Suppressor macrophage treated with lipopolysaccharide for 1 hour (primary cell): ENCODE data around the gene NPFFR2.
"Not testable (repeated sequence)": the region's sequence is repeated elsewhere in the genome, so short reads cannot be mapped to it uniquely, and the experiment has no call there.

ENCODE experiments used
- DNase-seq, 3 donors: peaks; one replicate each; pipeline ENCODE4 v3.0.0-alpha.2; 2020 to 2022

NPFFR2 gene

DNA sequence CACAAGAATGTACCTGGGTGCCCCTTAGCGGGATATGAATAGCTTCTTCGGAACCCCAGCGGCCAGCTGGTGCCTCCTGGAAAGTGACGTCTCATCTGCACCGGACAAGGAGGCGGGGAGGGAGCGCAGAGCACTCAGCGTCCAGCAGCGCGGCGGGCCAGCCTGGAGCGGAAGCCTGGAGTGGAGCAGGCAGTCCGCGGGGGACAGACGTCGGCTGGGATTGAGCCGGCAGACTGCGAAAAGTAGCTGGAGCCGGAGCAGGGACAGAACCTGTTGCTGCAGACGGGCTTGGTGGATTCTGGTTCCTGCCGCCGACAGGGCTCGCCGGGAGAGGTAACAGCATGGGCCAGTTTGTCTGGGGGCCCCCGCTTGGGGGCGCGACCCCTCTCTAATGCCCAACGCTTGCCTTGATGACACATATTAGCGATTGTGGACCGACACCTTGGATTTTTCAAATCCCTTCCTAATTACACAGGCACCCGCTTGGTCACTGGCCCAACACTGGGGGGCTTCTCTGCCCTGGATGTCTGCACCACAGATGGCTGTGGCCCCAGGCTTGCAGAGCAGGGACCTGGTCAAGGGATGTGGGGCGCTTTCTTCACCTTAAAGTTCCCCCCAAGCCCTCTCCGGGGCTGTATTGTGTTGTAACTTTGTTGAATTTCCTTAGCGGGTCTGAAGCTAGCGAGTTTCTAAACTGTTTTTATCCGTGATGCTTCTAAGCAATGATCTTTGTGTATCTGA lies at the start of gene NPFFR2:
Gene NPFFR2, plus strand, starts transcription at position 133 of the 741 bp plus-strand sequence. CDS start 96,592 bp downstream, outside the sequence.
- DNase-seq: no peak

DNA sequence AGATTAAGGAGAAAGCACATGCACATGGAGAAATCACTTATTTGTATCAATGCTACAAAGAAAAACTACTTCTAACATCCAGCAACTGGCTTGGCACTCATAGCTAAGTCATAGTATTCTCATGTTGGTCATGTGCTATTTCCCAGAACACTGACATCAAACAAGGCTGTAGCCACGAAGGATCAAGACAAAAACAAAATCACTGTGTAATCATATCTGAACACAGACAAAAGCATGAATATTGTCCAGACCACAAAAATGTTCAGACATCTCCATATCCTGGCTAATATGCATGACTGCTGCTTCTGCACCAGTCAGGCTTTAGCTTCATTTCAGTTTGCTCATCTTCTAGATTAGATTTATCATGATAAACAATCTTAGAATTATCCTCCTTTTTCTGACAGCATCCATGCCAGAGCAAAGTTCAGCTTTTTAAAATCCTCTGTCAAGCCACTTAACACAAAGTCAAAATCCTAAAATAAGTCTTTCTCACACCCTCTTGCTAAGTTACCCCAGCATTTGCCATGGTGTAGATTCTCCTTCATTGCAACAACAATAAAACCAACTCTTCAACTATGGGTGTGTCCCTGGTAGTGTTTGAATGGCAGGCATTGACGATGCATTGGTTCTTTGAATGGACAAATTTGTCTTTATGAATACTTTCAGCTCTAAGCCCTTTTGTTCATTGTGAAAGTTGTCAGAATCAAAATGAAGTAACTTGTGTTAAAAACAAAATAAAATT lies 39.1 kb upstream of the NPFFR2 start:
- no peak for DNase-seq

DNA sequence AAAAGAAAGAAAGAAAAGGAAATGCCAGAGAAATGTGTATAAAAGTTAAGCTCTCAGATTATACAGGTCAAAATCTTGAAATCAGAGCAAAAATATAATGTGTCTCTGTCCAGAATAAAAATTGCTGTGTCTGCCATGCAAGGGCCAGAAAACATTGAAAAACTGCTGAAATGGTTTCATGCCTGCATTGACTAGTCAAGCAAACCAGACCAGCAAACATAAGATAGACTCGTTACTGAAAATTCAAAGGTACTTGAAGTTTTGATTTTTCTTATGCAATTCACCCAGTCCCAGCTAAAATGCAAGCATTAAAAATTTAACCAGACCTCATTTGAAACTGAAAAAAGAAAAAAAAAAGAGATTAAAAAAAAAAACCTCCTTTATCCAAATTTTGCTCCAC lies 37.2 kb upstream of the NPFFR2 start:
- no peak for DNase-seq

DNA sequence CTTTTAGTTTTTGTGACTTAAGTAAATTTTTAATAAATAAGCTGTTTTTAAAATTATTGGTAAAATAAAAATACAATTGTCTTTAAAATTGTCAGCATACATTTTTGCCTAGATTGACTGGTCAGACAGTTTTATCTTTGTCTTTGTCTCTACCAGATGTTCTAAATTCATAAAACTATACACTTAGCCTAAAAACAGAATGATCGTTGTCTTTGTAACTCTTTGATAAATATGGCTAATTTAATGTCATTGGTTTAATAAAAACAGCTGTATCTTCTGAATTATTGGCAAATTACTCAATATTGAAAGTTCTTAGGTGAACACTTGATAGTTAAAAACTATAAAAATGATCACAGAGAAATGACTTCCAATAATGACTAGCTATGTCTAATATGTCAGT lies 36.5 kb upstream of the NPFFR2 start:
- no peak for DNase-seq

DNA sequence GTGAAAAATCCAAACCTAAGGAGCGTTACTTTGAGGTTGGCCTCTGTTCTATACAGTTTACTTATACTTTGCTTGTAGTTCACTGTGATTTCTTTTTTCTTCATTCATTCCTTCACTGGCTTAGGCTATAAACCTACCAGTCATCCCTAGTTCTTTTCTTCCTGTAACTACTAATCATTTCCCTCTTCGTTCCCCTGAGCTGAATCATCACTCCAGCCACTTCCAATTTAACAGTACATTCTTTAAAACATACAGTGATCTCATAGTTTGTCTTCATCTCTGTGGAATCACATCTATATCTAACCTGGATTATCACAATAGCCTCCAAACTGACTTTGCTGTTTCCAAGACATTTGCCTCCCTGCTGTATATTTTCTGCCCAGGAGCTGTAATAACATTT lies 25.2 kb upstream of the NPFFR2 start:
- DNase-seq: no peak

DNA sequence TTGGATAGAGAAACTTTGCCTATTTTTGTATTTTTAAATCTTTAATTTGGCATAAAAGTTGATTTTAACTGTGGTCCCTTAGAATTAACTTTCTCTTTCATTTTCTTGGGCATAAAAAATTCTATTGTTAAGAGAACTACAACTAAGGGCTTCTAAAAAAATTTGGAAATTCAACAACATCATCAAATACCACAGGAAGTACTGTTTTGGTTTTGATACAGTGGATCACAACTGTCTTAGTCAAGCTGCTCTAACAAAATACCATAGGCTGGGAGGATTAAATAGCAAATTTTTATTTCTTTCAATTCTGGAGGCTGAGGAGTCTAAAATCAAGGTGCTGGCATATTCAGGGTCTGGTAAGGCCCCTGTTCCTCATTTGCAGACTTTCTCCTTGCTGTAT lies 19.9 kb upstream of the NPFFR2 start:
- DNase-seq: no peak

DNA sequence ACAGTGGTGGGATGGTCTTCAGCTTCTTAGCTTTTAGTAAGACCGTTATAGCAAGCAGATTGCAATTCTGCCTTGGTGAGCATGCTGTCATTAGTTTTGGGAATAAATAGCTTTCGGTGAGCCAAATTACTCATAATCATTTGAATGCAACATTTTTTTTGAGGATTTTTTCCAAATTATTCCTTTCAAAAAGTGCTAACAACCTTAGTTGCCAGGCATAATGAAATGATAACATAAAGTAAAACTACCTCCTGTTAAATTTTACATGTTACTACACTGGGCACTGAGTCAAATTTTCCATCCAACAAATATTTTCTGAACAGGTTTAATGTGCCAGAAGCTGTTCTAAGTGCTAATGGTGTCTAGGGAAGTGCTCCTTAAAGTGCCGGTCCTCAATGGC lies 15.8 kb upstream of the NPFFR2 start:
- no peak for DNase-seq

DNA sequence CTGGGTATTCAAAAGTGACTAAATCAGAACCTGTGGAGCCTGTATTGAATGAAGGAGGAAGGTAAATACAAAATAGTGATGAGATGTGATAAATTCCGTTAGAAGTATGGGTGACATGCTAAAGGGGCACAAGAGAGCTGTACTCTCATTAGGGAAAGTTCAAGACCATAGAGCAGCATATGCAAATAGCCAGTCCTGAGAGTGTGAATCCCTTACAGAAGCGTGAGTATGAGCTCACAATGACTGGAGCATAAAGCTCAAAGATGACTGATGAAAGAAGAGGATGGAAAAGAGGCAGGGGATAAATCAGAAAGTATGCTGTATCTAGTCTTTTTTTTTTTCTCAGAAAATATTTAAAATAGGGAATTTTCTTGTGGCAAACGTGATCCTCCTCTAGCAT lies 12.1 kb upstream of the NPFFR2 start:
- DNase-seq: no peak

DNA sequence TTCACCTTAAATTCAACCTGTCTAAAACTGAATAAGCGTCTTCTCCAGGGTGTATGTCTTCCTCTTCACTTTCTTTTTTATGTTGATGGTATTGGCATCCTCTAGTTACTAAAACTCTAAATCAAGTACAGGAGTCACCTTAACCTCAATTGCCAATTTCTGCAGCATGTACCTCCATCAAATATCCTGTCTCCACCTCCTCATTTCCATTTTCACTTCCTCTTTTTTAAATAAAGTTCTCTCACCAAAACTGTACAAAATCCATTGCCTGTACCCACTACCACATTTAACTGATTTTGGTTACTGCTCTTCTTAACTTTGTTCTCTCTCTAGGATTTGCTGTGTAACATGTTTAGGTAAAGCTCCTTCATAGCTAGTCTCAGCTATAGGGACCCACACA lies 9.2 kb upstream of the NPFFR2 start:
- no peak for DNase-seq

DNA sequence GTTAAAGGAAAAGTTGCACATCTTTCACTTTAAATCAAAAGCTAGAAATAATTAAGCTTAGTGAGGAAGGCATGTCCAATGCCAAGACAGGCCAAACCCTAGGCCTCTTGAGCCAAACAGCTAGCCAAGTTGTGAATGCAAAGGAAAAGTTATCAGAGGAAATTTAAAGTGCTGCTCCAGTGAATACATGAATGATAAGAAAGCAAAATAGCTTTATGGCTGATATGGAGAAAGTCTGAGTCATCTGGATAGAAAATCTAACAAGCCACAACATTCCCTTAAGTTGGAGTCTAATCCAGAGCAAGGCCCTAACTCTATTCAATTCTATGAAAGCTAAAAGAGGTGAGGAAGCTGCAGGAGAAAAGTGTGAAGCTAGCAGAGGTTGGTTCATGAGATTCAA lies 23.8 kb downstream of the NPFFR2 start:
- DNase-seq: no peak

DNA sequence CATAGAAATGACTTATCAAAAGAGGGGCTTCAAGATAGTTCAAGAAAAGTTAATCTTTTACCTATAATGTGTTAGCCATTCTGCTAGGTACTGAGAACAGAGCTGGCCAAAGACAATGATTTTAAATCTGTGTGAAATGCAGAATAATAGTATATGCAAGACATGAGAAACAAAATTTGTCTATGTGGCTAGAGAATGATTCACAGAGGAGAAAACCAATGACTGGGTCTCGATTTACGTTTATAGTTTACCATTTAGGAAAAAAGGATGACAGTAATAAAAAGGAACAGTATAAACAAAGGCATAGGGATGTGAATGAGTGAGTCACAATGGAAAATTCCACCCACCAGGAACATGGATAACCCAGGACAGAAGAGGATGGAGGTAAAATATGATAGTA lies 31.9 kb downstream of the NPFFR2 start:
- DNase-seq: no peak

DNA sequence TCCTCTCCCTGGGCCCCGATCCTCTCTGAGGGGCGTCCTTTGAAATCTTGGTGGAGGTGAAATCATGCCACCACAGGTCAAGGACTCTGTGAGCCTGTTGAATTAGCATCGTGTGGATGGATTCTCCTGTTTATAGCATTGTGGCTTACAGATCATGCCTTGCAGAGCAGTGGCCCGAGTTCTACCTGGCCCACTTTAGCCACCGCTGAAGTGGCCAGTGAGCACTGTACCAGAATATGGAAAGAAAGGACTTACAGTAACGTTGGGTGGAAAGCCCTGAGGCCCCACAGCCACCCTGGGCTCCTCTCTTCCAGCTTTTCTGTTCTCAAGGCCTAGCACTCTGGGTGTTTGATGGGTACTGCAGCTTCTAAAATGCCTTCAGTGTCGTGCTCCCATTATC lies 35.3 kb downstream of the NPFFR2 start:
- DNase-seq: no peak

DNA sequence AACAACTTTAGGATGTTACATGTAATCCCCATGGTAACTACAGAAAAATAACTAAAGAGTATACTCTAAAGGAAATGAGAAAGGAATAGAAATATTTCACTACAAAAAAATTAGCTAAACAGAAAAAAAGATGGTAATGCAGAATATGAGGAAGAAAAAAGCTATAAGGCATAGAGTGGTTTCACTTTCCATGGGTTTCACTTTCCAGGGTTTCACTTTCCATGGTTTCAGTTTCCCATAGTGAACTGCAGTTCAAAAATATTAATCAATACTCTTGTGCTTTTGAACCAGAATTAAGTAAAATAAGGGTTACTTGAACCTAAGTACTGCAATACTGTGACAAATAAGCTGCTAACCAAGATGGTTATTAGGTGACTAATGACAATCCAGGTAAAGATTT lies 42.0 kb downstream of the NPFFR2 start:
- DNase-seq: peak in 1 of 3 donors; percentile 19

DNA sequence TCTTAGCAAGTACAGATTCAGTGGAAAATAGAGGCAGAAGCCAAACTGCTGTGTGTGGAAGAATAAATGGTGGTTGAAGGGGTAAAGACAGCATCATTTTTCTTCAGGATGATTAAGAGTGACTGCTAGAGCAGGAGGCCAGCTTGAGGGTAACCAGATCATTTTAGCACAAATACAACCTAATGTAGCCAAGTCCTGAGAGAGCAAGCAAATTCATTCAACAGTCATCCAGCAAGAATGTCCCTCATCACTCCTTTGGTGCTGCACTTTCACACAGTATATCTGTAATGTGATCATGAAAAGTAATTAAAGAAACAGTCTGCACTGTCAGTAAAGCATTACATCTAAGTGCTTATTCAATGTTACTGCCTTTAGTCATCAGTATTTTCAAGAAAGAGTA lies 44.8 kb downstream of the NPFFR2 start:
- DNase-seq: no peak

DNA sequence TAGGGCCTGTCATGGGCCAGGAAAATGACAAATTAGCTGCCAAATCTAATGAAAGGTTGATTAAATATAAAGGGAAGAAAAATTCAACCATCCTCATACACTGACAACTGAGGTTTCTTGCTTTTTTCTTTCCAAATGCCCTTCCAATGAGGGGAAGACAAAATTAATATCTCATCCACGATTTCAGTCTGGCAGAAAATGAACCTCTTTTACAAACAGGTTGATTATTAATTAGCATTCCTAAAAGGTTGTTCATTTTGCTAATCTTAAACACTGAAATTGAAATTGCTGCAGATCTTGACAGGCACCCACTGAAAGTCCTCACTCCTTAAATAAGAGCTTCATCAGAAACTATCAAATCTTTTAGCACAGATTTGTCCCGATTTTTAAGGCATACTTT lies 45.5 kb downstream of the NPFFR2 start:
- DNase-seq: no peak

DNA sequence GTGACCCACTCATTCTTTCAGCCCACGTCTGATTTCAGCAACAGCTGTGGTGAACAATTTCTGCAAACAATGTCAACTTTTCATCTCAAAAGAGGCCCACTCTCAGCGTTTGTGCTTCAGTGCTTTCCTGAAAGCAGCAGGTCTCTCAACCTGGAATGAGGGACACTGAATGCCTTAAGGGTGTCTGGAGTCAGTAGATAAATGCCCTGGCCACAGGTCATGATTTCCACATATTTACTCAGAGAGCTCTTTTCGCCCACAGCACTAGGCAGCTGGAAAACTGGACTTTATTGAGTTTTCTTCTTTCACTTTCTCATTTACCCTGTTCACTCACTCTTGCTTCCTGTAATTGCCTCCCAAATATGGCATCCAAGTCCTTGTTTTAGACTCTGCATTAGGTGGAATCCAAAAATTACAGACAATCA lies 52.8 kb downstream of the NPFFR2 start:
- no peak for DNase-seq

DNA sequence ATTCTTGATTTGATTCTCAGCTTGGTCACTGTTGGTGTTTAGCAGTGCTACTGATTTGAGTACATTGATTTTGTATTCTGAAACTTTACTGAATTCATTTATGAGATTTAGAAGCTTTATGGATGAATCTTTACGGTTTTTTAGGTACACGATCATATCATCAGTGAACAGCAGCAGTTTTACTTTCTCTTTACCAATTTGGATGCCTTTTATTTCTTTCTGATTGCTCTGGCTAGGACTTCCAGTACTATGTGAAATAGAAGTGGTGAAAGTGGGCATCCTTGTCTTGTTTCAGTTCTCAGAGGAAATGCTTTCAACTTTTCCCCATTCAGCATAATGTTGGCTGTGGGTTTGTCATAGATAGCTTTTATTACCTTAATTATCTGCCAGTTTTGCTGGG lies 58.8 kb downstream of the NPFFR2 start:
- not testable (repeated sequence) for DNase-seq

DNA sequence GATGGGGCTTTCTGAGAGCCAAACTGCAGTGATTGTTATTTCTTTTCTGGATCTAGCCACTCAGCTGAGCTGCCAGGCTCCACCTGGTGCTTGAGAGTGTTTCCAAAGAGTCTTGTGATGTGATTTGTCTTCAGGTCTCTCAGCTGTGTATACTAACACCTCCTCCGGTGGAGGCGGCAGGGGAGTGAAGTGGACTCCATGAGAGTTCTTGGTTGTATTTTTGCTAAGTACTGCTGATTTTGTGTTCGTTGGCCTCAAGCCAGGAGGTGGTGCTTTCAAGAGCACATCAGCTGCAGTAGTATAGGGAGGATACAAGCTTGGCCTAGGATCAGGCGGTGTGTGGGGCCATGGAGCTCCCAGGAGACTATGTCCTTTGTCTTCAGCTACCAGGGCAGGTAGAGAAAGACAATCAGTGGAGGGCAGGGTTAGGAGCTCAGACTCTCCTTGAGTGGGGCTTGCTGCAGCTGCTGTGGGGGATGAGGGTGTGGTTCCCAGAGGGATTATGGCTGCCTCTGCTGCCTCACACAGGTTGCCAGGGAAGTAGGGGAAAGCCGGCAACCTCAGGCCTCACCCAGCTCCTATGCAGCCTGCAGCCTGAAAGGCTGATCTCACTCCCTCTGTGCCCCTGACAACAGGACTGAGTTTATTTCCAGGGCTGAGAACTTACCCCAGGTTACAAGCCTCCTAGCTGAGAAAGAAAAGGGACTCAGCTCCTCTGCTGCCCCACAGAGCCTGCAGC lies 62.4 kb downstream of the NPFFR2 start:
- no peak for DNase-seq

DNA sequence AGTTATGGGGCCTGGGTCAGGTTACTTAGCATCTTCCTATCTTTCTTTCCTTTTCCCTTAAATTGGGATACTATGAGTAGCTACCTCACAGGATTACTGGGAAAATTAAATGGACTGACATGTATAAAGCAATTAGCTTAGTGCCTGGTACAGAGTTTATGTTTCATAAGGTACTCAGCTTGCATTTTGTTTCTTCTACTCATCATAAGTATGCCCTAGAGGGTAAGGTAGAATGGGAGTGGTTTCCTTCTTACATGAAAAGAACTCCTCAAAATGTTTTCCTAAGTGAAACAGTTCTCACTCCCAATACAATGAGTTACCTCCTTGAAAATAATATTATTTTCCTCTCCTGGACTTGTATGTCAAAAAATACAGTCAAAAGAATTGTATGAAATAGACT lies 75.7 kb downstream of the NPFFR2 start:
- DNase-seq: no peak

DNA sequence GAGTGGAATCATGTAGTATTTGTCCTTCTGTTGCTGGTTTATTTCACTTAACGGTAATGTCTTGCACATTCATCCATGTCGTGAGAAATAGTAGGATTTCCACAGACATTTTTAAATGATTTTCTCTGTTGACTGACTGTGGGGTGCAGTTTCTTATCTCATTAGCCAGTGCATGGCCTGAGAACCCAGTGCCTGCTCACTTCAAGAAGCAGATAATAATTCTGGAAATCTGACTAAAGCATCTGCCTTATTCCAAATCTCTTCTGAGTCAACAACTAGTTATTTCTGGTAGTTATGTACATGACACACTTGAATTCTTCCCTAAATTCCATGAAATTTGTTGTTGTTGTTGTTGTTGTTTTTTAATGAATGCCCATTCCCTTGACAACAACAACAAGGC lies 77.6 kb downstream of the NPFFR2 start:
- no peak for DNase-seq

DNA sequence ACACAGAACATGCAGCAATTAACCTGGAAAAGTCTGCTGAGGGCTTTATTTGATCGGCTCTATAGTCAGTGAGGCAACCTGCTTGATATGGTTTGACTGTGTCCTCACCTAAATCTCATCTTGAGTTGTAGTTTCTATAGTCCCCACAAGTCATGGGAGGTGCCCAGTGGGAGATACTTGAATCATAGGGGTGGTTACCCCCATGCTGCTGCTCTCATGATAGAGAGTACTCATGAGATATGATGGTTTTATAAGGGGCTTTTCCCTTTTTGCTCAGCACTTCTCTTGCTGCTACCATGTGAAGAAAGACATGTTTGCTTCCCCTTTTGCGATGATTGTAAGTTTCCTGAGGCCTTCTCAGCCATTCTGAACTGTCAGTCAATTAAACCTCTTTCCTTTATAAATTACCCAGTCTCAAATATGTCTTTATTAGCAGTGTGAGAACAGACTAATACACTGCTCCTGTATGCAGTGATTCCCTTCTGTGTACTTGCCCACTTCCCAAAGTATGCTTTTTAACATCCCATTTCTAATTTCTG lies 78.2 kb downstream of the NPFFR2 start:
- peak in 1 of 3 donors; percentile 1 for DNase-seq

DNA sequence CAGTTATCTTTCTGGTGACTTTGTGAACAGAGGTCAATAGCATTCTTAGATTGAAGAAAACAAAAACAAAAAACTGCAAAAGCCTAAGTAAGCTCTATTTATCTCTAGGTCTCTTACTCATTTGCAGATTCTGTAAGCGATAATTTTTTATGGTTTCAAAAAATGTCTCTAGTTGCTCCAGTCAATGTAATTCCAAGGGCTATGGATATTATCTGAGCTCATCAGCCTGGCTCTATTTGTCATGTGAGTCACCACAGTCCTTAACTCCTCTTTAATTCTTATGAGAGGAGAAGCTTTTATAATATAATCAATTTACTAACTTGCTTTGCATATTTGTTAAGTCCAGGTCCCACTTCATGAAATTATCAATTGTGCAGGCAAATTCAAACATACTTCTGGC lies 79.1 kb downstream of the NPFFR2 start:
- no peak for DNase-seq

DNA sequence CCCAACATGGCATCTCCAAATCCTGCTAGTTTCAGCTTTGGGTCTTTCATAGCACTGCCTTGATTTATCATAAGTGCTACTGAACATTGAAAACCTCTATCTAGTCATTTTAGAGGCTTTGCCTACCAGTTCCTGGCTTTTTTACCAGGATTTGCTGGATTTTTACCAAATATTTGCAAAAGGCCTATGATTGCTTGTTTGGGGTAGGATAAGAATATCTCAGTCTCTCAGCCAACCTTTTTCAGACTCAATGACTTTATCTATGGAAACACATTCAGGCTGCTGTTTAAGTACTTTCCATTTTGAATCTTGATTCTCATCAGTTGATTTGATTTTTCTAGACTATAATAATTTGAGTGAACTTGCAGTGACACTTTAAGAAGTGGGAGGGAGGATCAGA lies 80.1 kb downstream of the NPFFR2 start:
- no peak for DNase-seq
